HEK293 (cell line): ENCODE measurements around the gene PRAMEF25.
"Not testable (repeated sequence)": the region's sequence is repeated elsewhere in the genome, so short reads cannot be mapped to it uniquely, and the experiment has no call there.

Experiments
- CTCF ChIP-seq: fragments of 450-650 bp; formaldehyde crosslinking; IDR thresholded peaks from 2 replicates; pipeline ENCODE4 v1.5.1; 2016; ENCODE audit warnings: missing biosample characterization, missing genetic modification characterization
- MYNN ChIP-seq: fragments of 450-650 bp; formaldehyde crosslinking; IDR thresholded peaks from 2 replicates; pipeline ENCODE4 v1.5.1; 2016; ENCODE audit warnings: missing biosample characterization, missing genetic modification characterization, borderline replicate concordance
- YY1 ChIP-seq: fragments of 450-650 bp; formaldehyde crosslinking; IDR thresholded peaks from 2 replicates; pipeline ENCODE4 v1.5.1; 2018; ENCODE audit warnings: missing biosample characterization, missing genetic modification characterization
- ZBTB44 ChIP-seq: fragments of 450-650 bp; IDR thresholded peaks from 2 replicates; pipeline ENCODE4 v1.5.1; 2018; ENCODE audit warnings: missing biosample characterization, mild to moderate bottlenecking, missing genetic modification characterization
- ZNF138 ChIP-seq: fragments of 450-650 bp; formaldehyde crosslinking; IDR thresholded peaks from 2 replicates; pipeline ENCODE4 v1.5.1; 2016; ENCODE audit warnings: missing biosample characterization, missing genetic modification characterization, borderline replicate concordance
- ZNF274 ChIP-seq, 2 experiments: fragments of 200-500 bp in 1 of 2; fragments of 450-650 bp in 1 of 2; sonication (Bioruptor generic) in 1 of 2; formaldehyde crosslinking in 1 of 2; IDR thresholded peaks; 2 replicates each; pipeline versions ENCODE4 v1.5.1 to v1.6.1; 2014 to 2016; ENCODE audit warnings: borderline replicate concordance in 1 of 2, inconsistent platforms in 1 of 2, low read length in 1 of 2, missing biosample characterization in 1 of 2, missing genetic modification characterization in 1 of 2
- ZNF311 ChIP-seq: fragments of 450-650 bp; formaldehyde crosslinking; IDR thresholded peaks from 2 replicates; pipeline ENCODE4 v1.5.1; 2017; ENCODE audit warnings: missing biosample characterization, missing genetic modification characterization, borderline replicate concordance
- ZNF335 ChIP-seq: fragments of 450-650 bp; formaldehyde crosslinking; conservative IDR thresholded peaks from 2 replicates; pipeline ENCODE4 v1.5.1; 2016; ENCODE audit warnings: missing biosample characterization, missing genetic modification characterization
- ZNF37A ChIP-seq: fragments of 450-650 bp; IDR thresholded peaks from 2 replicates; pipeline ENCODE4 v1.5.1; 2018; ENCODE audit warnings: missing biosample characterization, missing genetic modification characterization
- ZNF423 ChIP-seq: fragments of 450-650 bp; formaldehyde crosslinking; IDR thresholded peaks from 2 replicates; pipeline ENCODE4 v1.5.1; 2016; ENCODE audit warnings: missing biosample characterization, missing genetic modification characterization
- ZNF510 ChIP-seq: fragments of 450-650 bp; formaldehyde crosslinking; IDR thresholded peaks from 2 replicates; pipeline ENCODE4 v1.5.1; 2018; ENCODE audit warnings: mild to moderate bottlenecking, missing genetic modification characterization, missing biosample characterization; ENCODE audit not compliant: insufficient replicate concordance
- ZNF561 ChIP-seq: fragments of 450-650 bp; IDR thresholded peaks from 2 replicates; pipeline ENCODE4 v1.5.1; 2018; ENCODE audit warnings: missing biosample characterization, missing genetic modification characterization, borderline replicate concordance

GRCh38 chr1:13070474-13070873, at the start of gene PRAMEF25:
- TF ChIP-seq ZNF335 (tag by site-specific recombination); ZBTB44 (tag by site-specific recombination); ZNF510 (tag by site-specific recombination); ZNF561 (tag by site-specific recombination); ZNF37A (tag by site-specific recombination); ZNF138 (tag by site-specific recombination); CTCF (tag by site-specific recombination); YY1 (tag by site-specific recombination); ZNF311 (tag by site-specific recombination); ZNF423 (tag by site-specific recombination); ZNF274 (IDR thresholded peaks at IDR 0.05; ENCODE audit: low read length); ZNF274 (tag by site-specific recombination; IDR thresholded peaks at IDR 0.05; ENCODE audit: borderline replicate concordance); MYNN (tag by site-specific recombination): not testable (repeated sequence)
